ENCODE measurements around the gene ARHGAP11B.
"Not testable (repeated sequence)": the region's sequence is repeated elsewhere in the genome, so short reads cannot be mapped to it uniquely, and the experiment has no call there.

ARHGAP11B gene

DNA sequence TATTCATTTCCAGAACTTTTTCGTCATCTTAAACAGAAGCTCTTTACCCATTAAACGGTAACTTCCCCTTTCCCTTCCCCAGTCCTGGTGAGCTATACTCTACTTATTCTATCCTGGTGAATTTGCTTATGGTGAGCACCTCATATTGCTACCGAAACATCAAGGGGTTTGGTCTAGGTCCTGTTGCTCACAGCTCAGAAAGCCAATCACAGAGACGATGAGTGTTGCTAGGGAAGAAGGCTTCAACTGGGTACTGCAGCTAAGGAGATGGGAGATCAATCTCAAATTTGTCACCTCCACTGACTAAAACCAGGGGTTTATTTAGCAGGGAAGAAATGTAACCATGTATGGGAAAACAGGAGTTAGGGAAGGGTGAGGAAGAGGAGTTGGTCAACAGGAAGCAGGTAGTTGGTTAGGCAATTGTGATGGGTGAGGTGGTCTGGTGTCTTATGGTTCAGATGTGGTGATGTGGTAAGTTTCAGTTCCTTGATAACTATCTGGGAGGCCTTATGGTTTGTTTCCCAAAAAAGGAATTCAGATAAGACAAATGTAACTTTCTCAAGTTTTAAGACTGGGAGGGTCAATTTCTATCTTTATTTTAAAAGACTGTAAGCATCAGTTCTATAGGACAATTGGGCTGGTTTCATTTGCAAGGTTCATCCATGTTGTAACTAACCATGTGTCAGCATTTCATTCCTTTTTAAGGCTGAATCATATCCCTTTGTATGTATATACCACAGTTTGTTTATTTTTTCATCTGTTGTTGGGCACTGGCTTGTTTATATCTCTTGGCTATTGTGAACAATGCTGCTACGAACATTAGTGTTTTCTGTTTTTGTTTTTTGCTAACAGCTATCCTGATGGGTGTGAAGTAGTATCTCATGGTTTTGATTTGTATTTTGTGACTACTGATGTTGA, 24.3 kb downstream of the ARHGAP11B start:
- 69 to 83% methylated on average over 3 to 5 of the region's 5 CpGs for WGBS, 2 donors
- no peak for TF ChIP-seq POLR2A (IDR thresholded peaks at IDR 0.05)
- TF ChIP-seq, protein P1, sequence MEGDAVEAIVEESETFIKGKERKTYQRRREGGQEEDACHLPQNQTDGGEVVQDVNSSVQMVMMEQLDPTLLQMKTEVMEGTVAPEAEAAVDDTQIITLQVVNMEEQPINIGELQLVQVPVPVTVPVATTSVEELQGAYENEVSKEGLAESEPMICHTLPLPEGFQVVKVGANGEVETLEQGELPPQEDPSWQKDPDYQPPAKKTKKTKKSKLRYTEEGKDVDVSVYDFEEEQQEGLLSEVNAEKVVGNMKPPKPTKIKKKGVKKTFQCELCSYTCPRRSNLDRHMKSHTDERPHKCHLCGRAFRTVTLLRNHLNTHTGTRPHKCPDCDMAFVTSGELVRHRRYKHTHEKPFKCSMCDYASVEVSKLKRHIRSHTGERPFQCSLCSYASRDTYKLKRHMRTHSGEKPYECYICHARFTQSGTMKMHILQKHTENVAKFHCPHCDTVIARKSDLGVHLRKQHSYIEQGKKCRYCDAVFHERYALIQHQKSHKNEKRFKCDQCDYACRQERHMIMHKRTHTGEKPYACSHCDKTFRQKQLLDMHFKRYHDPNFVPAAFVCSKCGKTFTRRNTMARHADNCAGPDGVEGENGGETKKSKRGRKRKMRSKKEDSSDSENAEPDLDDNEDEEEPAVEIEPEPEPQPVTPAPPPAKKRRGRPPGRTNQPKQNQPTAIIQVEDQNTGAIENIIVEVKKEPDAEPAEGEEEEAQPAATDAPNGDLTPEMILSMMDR (IDR thresholded peaks at IDR 0.05) = no peak
- Histone ChIP-seq H3K36me3 (no peaks in the 10 kb centered on the region), H3K27ac (no peak overlapping the region), H3K9me3 (no peaks in the 10 kb centered on the region), H3K27me3 (no peaks in the 10 kb centered on the region), H3K4me3 (no peak overlapping the region), H3K4me1 (no peaks in the 10 kb centered on the region)
- no peak for DNase-seq
- intact Hi-C loops (cut with DNase I) = no loop called here

DNA sequence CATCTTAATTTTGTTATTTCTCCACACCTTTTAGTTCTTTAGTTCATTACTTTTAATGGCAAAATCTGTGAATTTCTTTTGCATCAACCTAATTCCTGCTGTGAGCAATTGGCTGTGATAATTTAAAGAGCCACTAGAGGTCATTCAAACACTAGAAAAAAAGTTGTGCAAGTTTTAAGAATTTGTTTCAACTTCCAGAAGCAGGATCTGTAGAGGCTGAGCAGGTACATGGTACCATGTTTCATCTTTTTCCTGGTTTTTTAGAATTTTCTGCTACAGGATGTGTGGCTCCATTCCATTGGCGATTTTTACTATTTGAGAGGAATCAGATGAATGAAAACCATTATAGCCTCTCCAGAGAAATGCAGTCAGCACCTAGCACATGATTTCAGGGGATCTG, 35.2 kb downstream of the ARHGAP11B start:
- H3K9me3 ChIP-seq; H3K27ac ChIP-seq; H3K4me3 ChIP-seq; H3K36me3 ChIP-seq; intact Hi-C loops (cut with DNase I); H3K4me1 ChIP-seq; DNase-seq; H3K27me3 ChIP-seq: not testable (repeated sequence)
- WGBS, 2 donors = 69 to 82% methylated on average over 1 of the region's 1 CpG
- TF ChIP-seq, protein P1 (IDR thresholded peaks at IDR 0.05) = peak in 4 of 6 experiments; percentile 34 to 50 (median 44)

DNA sequence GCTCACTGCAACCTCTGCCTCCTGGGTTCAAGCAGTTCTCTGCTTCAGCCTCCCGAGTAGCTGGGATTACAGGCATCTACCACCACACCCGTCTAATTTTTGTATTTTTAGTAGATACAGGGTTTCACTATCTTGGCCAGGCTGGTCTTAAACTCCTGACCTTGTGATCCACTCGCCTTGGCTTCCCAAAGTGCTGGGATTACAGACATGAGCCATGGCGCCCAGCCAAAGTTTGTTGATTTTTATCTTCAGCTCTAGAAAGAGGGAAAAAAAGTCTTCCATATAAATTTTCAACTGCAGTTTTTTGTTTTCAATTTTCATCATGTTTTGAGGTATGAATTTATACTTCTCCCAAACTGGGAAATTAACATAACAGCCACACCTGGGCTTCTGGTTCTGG, 43.7 kb downstream of the ARHGAP11B start:
- H3K27me3 ChIP-seq; DNase-seq; intact Hi-C loops (cut with DNase I); H3K27ac ChIP-seq; H3K9me3 ChIP-seq; H3K36me3 ChIP-seq; H3K4me3 ChIP-seq; H3K4me1 ChIP-seq: not testable (repeated sequence)
- WGBS, 2 donors = 75 to 86% methylated on average over 4 of the region's 4 CpGs

DNA sequence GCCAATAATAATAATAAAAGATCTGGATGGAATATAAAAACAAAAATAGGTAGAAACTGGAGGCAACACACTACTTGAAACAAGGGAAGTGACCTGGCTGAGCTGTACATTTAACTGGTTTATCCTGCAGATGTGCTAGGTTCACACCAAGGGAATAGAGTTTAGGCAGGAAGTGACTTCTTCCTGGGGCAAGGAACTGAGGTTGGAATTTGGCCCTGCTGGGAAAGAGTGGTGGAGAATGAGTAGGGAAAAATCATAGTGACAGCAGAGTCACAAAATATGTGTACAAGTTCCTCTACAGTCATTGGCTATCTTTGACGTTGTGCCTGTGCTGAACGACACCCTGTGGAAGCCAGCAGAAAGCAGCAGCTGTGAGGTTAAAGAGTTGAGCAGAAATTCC, 44.1 kb downstream of the ARHGAP11B start:
- H3K9me3 ChIP-seq = no peaks in the 10 kb centered on the region
- no peak for DNase-seq
- no peaks in the 10 kb centered on the region for H3K27me3 ChIP-seq
- H3K36me3 ChIP-seq = no peaks in the 10 kb centered on the region
- intact Hi-C loops (cut with DNase I) = no loop called here
- no peaks in the 10 kb centered on the region for H3K4me1 ChIP-seq
- WGBS, 2 donors = 64 to 66% methylated on average over 2 of the region's 2 CpGs
- H3K27ac ChIP-seq = no peak overlapping the region
- no peak overlapping the region for H3K4me3 ChIP-seq
- TF ChIP-seq POLR2A (IDR thresholded peaks at IDR 0.05) = no peak
- TF ChIP-seq, protein P1 (IDR thresholded peaks at IDR 0.05) = no peak

DNA sequence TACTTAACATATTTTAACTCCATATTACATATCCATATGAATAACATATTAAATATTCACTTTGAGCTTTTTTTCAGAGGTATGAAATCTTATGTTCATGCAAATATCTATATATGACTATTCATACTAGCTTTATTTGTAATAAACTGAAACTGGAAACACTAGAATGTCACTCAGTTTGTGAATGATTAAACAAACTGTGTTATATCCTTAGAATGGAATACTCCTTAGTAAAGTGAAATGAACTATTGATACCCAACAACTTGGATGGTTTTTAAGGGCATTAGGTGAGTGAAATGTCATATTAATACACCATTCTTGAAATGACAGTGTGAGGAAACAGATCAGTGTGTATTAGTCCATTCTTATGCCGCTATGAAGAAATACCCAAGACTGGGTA, 45.4 kb downstream of the ARHGAP11B start:
- WGBS, 2 donors = 83 to 92% methylated on average over 1 of the region's 1 CpG
- Histone ChIP-seq H3K27me3 (no peaks in the 10 kb centered on the region), H3K9me3 (no peaks in the 10 kb centered on the region), H3K4me3 (no peak overlapping the region), H3K4me1 (no peaks in the 10 kb centered on the region), H3K27ac (no peak overlapping the region), H3K36me3 (no peaks in the 10 kb centered on the region)
- no peak for DNase-seq
- intact Hi-C loops (cut with DNase I) = no loop called here
- TF ChIP-seq POLR2A (IDR thresholded peaks at IDR 0.05) = no peak
- TF ChIP-seq, protein P1 (IDR thresholded peaks at IDR 0.05) = no peak

Data from esophagus squamous epithelium (tissue), 5 donors.